ENCODE results near the gene MACROD2.

DNA sequence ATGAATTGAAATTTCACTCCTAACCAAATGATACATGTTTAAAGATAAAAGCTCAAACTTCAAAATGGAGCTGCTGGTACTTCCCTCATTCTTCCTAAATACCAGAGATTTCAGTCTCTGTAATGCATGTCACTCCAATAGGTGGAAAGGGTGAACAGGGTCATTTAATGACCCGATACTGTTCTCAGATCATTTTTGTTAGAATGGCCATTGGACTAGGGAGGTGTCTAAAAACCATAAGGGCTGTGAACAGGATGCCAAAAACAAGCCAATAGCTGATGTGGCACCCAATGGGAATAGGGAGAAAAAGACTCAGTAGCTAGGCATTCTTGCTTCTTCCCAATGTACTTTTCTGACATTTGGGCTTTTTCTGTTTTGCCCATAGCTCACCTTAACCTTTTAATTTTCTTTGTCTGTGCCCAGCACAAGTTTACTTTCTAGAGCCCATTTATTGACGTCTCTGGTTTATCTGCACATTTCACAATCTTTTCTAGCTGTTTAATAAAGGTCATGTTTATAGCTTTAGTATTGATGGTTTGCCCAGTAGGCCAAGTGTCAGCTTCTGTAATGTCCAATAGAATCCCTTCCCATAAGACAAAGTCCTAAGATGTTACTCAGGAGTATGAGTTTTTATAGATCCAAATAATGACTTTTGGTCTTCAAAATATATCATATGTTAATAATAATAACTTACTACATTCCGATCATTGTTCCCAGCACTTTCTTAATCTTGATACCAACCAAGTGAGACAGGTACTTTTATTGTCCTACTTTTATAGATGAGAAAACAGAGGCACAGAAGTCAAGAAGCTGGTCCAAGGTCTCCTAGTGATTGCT is 366.4 kb downstream of the MACROD2 start:
- TF ChIP-seq, protein P1, sequence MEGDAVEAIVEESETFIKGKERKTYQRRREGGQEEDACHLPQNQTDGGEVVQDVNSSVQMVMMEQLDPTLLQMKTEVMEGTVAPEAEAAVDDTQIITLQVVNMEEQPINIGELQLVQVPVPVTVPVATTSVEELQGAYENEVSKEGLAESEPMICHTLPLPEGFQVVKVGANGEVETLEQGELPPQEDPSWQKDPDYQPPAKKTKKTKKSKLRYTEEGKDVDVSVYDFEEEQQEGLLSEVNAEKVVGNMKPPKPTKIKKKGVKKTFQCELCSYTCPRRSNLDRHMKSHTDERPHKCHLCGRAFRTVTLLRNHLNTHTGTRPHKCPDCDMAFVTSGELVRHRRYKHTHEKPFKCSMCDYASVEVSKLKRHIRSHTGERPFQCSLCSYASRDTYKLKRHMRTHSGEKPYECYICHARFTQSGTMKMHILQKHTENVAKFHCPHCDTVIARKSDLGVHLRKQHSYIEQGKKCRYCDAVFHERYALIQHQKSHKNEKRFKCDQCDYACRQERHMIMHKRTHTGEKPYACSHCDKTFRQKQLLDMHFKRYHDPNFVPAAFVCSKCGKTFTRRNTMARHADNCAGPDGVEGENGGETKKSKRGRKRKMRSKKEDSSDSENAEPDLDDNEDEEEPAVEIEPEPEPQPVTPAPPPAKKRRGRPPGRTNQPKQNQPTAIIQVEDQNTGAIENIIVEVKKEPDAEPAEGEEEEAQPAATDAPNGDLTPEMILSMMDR (conservative IDR thresholded peaks at IDR 0.05 in 1 of 2, IDR thresholded peaks at IDR 0.05 in 1 of 2; ENCODE audit: extremely low read depth in 1 of 2, insufficient read depth in 1 of 2, low read depth in 1 of 2, low read length in 2 of 2), result no peak
- TF ChIP-seq EZH2 (IDR thresholded peaks at IDR 0.05; ENCODE audit: borderline replicate concordance, low read length), result no peak

Measured in mammary epithelial cell (primary cell).